Panc1 (cell line): Measurements from ENCODE around the gene MYL10. TPM values are rescaled to one million over a fixed set of nuclear protein-coding genes. Genes with fewer than 3 reads are reported as not detected.

ENCODE experiments used
- ATAC-seq: fragments of 200-7000 bp; cut with Tn5 transposase; 2 replicates; pipeline ENCODE4 v1.9.1; 2020; ENCODE audit warnings: mild to moderate bottlenecking, moderate library complexity
- BruUV-seq: library from RNA; stranded (reverse); fragments of 400-500 nt; replicated peaks from 2 replicates; lab custom pipeline; 2021; lab: Mats Ljungman, UMichigan
- CTCF ChIA-PET: fragments of 300-600 bp; sonication (Branson Sonifier 250); formaldehyde crosslinking; loops from one replicate; lab custom pipeline; 2022; ENCODE audit warnings: antibody characterized with exemption; lab: Charles Lee
- POLR2A ChIA-PET: fragments of 300-600 bp; sonication (Branson Sonifier 250); formaldehyde crosslinking; loops from one replicate; lab custom pipeline; 2022; ENCODE audit warnings: antibody characterized with exemption; lab: Charles Lee
- DNase-seq: peaks from one replicate; pipeline ENCODE4 v3.0.0-alpha.2; 2010; ENCODE audit warnings: low read depth, low spot score
- H3K27ac ChIP-seq: 2 replicates; pipeline ENCODE4 v1.5.1; 2011; ENCODE audit warnings: mild to moderate bottlenecking, low read length, inconsistent platforms
- H3K27me3 ChIP-seq: fragments of 200-500 bp; sonication (Bioruptor generic); 2 replicates; pipeline ENCODE4 v1.6.0; 2014; ENCODE audit warnings: low read length, inconsistent platforms; ENCODE audit not compliant: control insufficient read depth, insufficient read depth
- H3K36me3 ChIP-seq: fragments of 200-500 bp; sonication (Bioruptor generic); 2 replicates; pipeline ENCODE4 v1.5.1; 2014; ENCODE audit warnings: inconsistent platforms, mild to moderate bottlenecking, low read length, moderate library complexity; ENCODE audit not compliant: control insufficient read depth, insufficient read depth
- H3K4me1 ChIP-seq: 2 replicates; pipeline ENCODE4 v1.5.1; 2011; ENCODE audit warnings: inconsistent platforms, mild to moderate bottlenecking, low read length, moderate library complexity; ENCODE audit not compliant: control insufficient read depth, insufficient read depth
- H3K4me3 ChIP-seq, 2 experiments: 2 replicates each; pipeline ENCODE4 v1.5.1; 2011 to 2012; ENCODE audit warnings: low read depth in 2 of 2, low read length in 2 of 2, mild to moderate bottlenecking in 2 of 2, inconsistent platforms in 1 of 2, moderate library complexity in 1 of 2
- H3K9me3 ChIP-seq: fragments of 200-500 bp; sonication (Bioruptor generic); 2 replicates; pipeline ENCODE4 v1.5.1; 2014; ENCODE audit warnings: low read depth, mild to moderate bottlenecking, inconsistent platforms, low read length, moderate library complexity; ENCODE audit not compliant: control insufficient read depth, insufficient read depth
- CTCF ChIP-seq: fragments of 450-650 bp; IDR thresholded peaks from 2 replicates; pipeline ENCODE4 v1.5.1; 2017; ENCODE audit warnings: mild to moderate bottlenecking
- POLR2AphosphoS5 ChIP-seq: IDR thresholded peaks from 2 replicates; pipeline ENCODE4 v1.6.1; 2012; ENCODE audit warnings: mild to moderate bottlenecking, low read depth, low read length, moderate library complexity
- REST ChIP-seq, 2 experiments: IDR thresholded peaks; 2 replicates each; pipeline ENCODE4 v1.6.1; 2011 to 2012; ENCODE audit warnings: low read depth in 2 of 2, control low read depth in 1 of 2, low read length in 1 of 2, mild to moderate bottlenecking in 1 of 2, moderate library complexity in 1 of 2; ENCODE audit not compliant: insufficient read depth in 1 of 2
- SIN3A ChIP-seq: IDR thresholded peaks from 2 replicates; pipeline ENCODE4 v1.6.1; 2012; ENCODE audit warnings: low read depth, mild to moderate bottlenecking, low read length, moderate library complexity, borderline replicate concordance; ENCODE audit not compliant: insufficient read depth
- TCF7L2 ChIP-seq: IDR thresholded peaks from 2 replicates; pipeline ENCODE4 v1.6.1; 2011; ENCODE audit warnings: mild to moderate bottlenecking, low read depth, low read length, inconsistent platforms
- in situ Hi-C: cut with HindIII; loops from 2 replicates; pipeline ENCODE4 v1.10.0; 2016; ENCODE audit warnings: low sequenced_read_pairs, low pct_unique_long_range_greater_than_20kb
- intact Hi-C: fragments of 100-400 bp; cut with micrococcal nuclease; formaldehyde crosslinking; loops from one replicate; pipeline ENCODE4 v1.10.0; 2022; ENCODE audit not compliant: unreplicated experiment
- total RNA-seq: library from RNA; stranded (reverse); gene quantifications from one replicate; pipeline ENCODE4 v1.2.1, GENCODE V29; 2021; ENCODE audit not compliant: unreplicated experiment

The MYL10 gene
- total RNA-seq, 1 experiment from 2014 or later = not detected

DNA sequence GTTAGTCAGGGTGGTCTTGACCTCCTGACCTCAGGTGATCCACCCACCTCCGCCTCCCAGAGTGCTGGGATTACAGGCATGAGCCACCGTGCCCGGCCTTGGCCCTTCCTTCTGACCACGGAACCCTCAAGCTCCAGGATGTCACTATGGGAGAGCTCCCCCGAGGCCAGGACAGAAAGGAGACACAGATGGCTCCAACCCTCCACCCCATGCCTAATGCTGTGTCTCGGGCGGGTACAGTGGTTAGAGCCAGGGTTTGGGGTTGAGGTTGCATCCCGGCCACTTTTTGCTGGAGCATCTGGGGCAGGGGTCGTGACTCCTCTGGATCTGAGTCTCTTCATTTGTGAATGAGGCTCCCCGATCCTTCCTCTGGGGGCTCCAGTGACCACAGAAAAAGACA lies 8.1 kb downstream of the MYL10 start:
- TF ChIP-seq POLR2AphosphoS5 (no peak), REST (IDR thresholded peaks at IDR 0.05; ENCODE audit: insufficient read depth in 1 of 2, low read depth in 2 of 2, low read length in 1 of 2) (no peak), TCF7L2 (no peak), CTCF (no peak), SIN3A (no peak)
- ChIA-PET CTCF (interaction anchor here (0.6 kb wide), 1 partner anchor 122 kb away, joined by 3 read pairs; no protein-coding TSS in a partner anchor), POLR2A (no interaction called here)
- no peaks in the 10 kb centered on the region for H3K36me3 ChIP-seq
- H3K4me1 ChIP-seq = peaks cover 8% of the 10 kb centered on the region; the same call in 1 of the 2 replicates
- no peaks in the 10 kb centered on the region for H3K9me3 ChIP-seq
- no peak overlapping the region for H3K27ac ChIP-seq
- DNase-seq (no peak), ATAC-seq (no peak)
- no TSS peak for BruUV-seq
- intact Hi-C loops (no loop called here), in situ Hi-C loops (no loop called here)
- no peaks in the 10 kb centered on the region for H3K27me3 ChIP-seq
- H3K4me3 ChIP-seq = no peak overlapping the region

GRCh38 chr7:101620395-101620794 lies 8.7 kb downstream of the MYL10 start:
- Histone ChIP-seq H3K27me3 (no peaks in the 10 kb centered on the region), H3K36me3 (no peaks in the 10 kb centered on the region), H3K9me3 (no peaks in the 10 kb centered on the region), H3K4me1 (peaks cover 8% of the 10 kb centered on the region; the same call in 1 of the 2 replicates), H3K27ac (no peak overlapping the region), H3K4me3 (no peak overlapping the region)
- no peak for ATAC-seq
- DNase-seq = no peak
- no peak for TF ChIP-seq REST (IDR thresholded peaks at IDR 0.05; ENCODE audit: insufficient read depth in 1 of 2, low read depth in 2 of 2, low read length in 1 of 2)
- no peak for TF ChIP-seq POLR2AphosphoS5
- no peak for TF ChIP-seq TCF7L2
- TF ChIP-seq SIN3A = no peak
- BruUV-seq = no TSS peak
- ChIA-PET CTCF (interaction anchor here (0.6 kb wide), 1 partner anchor 123 kb away, joined by 3 read pairs; no protein-coding TSS in a partner anchor), POLR2A (no interaction called here)
- intact Hi-C loops = no loop called here
- in situ Hi-C loops = no loop called here
